ENCODE results near the gene REEP1. TPM values are rescaled to one million over a fixed set of nuclear protein-coding genes. Genes with fewer than 3 reads are reported as not detected.

Gene REEP1
- total and polyA plus RNA-seq, 2 of the 8 experiments (the other 6 are each of a cell fraction or from before 2014, with no cell fraction given): 0.74 to 1.5 TPM

DNA sequence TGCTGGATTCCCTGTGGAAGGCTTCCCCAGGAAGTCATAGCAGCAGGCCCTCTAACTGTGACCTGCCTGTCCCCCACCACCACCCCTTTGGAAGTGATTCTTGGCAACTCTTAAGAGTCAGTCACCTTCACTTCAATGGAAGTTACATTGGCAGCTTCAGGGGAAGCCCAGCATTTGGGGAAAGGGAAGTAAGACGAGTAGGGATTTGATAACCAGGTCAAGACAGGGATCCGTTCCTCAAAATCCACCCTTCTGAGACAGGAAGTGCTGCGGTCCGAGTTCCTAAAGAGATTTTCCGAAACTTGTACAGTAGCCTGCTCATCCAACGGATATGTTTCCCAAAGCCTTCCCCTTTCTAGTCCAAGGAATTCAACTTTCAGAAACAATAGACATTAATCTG is 84.0 kb downstream of the REEP1 start:
- H3K79me1 ChIP-seq (ENCODE audit: low read depth, low read length): no peaks in the 10 kb centered on the region
- peak overlapping the region; percentile 49; the same call in 1 of the 2 replicates for H2BK5ac ChIP-seq (ENCODE audit: low read depth, low read length)
- no peak overlapping the region for H3K9ac ChIP-seq (replicated peaks in 1 of 4; ENCODE audit: extremely low read depth in 1 of 4, low read depth in 3 of 4, low read length in 3 of 4)
- WGBS, 2 experiments (ENCODE audit: extremely low coverage in 1 of 2, insufficient coverage in 1 of 2, insufficient read length in 1 of 2, insufficient replicate concordance in 2 of 2, low coverage in 1 of 2, low lambda C conversion rate in 2 of 2, missing lambda C conversion rate in 1 of 2): 85% methylated on average over 6 of the region's 6 CpGs; no CpG with 5 or more reads in 1 of the 2 experiments
- no peak overlapping the region for H2AK5ac ChIP-seq (ENCODE audit: low read depth, low read length)
- no peak overlapping the region for H3K4me2 ChIP-seq (ENCODE audit: insufficient read depth in 1 of 2, low read depth in 2 of 2, low read length in 2 of 2)
- H4K91ac ChIP-seq (replicated peaks; ENCODE audit: insufficient read length, low read length): no peak overlapping the region
- no peak overlapping the region for H2BK15ac ChIP-seq (ENCODE audit: low read length)
- no peaks in the 10 kb centered on the region for H3K27me3 ChIP-seq (replicated peaks in 1 of 4; ENCODE audit: control insufficient read depth in 3 of 4, extremely low read depth in 1 of 4, insufficient read depth in 3 of 4, low read length in 3 of 4)
- H2AFZ ChIP-seq (ENCODE audit: low read length): no peak overlapping the region
- peaks cover 0 to 7% (median 4%) of the 10 kb centered on the region in 4 experiments; a peak in 3 of 7 replicates for H3K4me1 ChIP-seq (replicated peaks in 1 of 4; ENCODE audit: control insufficient read depth in 3 of 4, insufficient read depth in 4 of 4, low read length in 3 of 4)
- H4K8ac ChIP-seq (ENCODE audit: extremely low read depth, insufficient read depth, low read length): no peak overlapping the region
- FAIRE-seq: no peak
- no peaks in the 10 kb centered on the region for H3K23me2 ChIP-seq (ENCODE audit: low read depth, low read length)
- H3K14ac ChIP-seq (ENCODE audit: insufficient read length): no peak overlapping the region
- ChIA-PET CTCF (ENCODE audit: partially characterized antibody) (no interaction called here), POLR2A (ENCODE audit: partially characterized antibody) (no interaction called here)
- DNase-seq (ENCODE audit: low read depth in 1 of 2, low spot score in 2 of 2): no peak
- no peaks in the 10 kb centered on the region for H3K9me3 ChIP-seq (ENCODE audit: insufficient read depth in 2 of 2, low read depth in 1 of 2, low read length in 1 of 2)
- no peaks in the 10 kb centered on the region for H4K20me1 ChIP-seq (replicated peaks in 1 of 2; ENCODE audit: control insufficient read depth in 1 of 2, insufficient read depth in 2 of 2, low read length in 2 of 2)
- H3K27ac ChIP-seq (ENCODE audit: low read depth, low read length): no peak overlapping the region
- H2BK12ac ChIP-seq (ENCODE audit: low read depth, low read length): no peak overlapping the region
- no peaks in the 10 kb centered on the region for H3K36me3 ChIP-seq (ENCODE audit: control insufficient read depth in 2 of 4, insufficient read depth in 4 of 4, low read length in 3 of 4)
- H2BK20ac ChIP-seq (ENCODE audit: low read length): peak overlapping the region; percentile 80; the same call in 1 of the 2 replicates
- no peak overlapping the region for H2BK120ac ChIP-seq (replicated peaks; ENCODE audit: low read depth, low read length)
- H3K4ac ChIP-seq (replicated peaks; ENCODE audit: insufficient read length, low read depth, low read length): no peak overlapping the region
- H3K4me3 ChIP-seq (ENCODE audit: extremely low read depth in 1 of 4, insufficient read depth in 2 of 4, low read depth in 3 of 4, low read length in 4 of 4): no peak overlapping the region
- H3K56ac ChIP-seq (replicated peaks; ENCODE audit: insufficient read length, low read depth, low read length): no peak overlapping the region
- no peaks in the 10 kb centered on the region for H3K79me2 ChIP-seq (ENCODE audit: control insufficient read depth in 1 of 2, insufficient read depth in 2 of 2, low read length in 2 of 2)
- H3K23ac ChIP-seq (ENCODE audit: insufficient read length): no peak overlapping the region
- H3K18ac ChIP-seq (ENCODE audit: extremely low read depth, low read length): no peak overlapping the region
- no peak overlapping the region for H4K5ac ChIP-seq (ENCODE audit: insufficient read length, low read depth, low read length)
- TF ChIP-seq, protein P1, sequence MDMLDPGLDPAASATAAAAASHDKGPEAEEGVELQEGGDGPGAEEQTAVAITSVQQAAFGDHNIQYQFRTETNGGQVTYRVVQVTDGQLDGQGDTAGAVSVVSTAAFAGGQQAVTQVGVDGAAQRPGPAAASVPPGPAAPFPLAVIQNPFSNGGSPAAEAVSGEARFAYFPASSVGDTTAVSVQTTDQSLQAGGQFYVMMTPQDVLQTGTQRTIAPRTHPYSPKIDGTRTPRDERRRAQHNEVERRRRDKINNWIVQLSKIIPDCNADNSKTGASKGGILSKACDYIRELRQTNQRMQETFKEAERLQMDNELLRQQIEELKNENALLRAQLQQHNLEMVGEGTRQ (IDR thresholded peaks at IDR 0.05; ENCODE audit: low read length): no peak
- TF ChIP-seq CHD1 (IDR thresholded peaks at IDR 0.05; ENCODE audit: low read depth, low read length) (no peak), RNF2 (IDR thresholded peaks at IDR 0.05; ENCODE audit: borderline replicate concordance, low read depth, low read length, missing control alignments, poor library complexity, severe bottlenecking) (no peak), KDM4A (IDR thresholded peaks at IDR 0.05; ENCODE audit: low read depth, low read length, severe bottlenecking) (no peak), RXRA (IDR thresholded peaks at IDR 0.05; ENCODE audit: insufficient read depth, low read depth, low read length) (no peak), CTBP2 (IDR thresholded peaks at IDR 0.05; ENCODE audit: borderline replicate concordance, insufficient read depth, insufficient read length, low read length) (no peak), CBX8 (IDR thresholded peaks at IDR 0.05; ENCODE audit: borderline replicate concordance, low read depth, low read length) (no peak), RAD21 (IDR thresholded peaks at IDR 0.05 in 1 of 2, conservative IDR thresholded peaks at IDR 0.05 in 1 of 2; ENCODE audit: low read depth in 2 of 2, low read length in 2 of 2) (no peak), POU5F1 (IDR thresholded peaks at IDR 0.05; ENCODE audit: low read depth, low read length) (no peak), SP1 (IDR thresholded peaks at IDR 0.05; ENCODE audit: low read depth, low read length) (no peak), TBP (IDR thresholded peaks at IDR 0.05; ENCODE audit: low read depth, low read length) (no peak)
- TF ChIP-seq, protein P2, sequence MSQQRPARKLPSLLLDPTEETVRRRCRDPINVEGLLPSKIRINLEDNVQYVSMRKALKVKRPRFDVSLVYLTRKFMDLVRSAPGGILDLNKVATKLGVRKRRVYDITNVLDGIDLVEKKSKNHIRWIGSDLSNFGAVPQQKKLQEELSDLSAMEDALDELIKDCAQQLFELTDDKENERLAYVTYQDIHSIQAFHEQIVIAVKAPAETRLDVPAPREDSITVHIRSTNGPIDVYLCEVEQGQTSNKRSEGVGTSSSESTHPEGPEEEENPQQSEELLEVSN (IDR thresholded peaks at IDR 0.05): no peak

All from H1 (cell line).